ENCODE results near the gene KCNH5.
"Not testable (repeated sequence)": the region's sequence is repeated elsewhere in the genome, so short reads cannot be mapped to it uniquely, and the experiment has no call there.

KCNH5 gene

GRCh38 chr14:62776300-62776699 is 269.0 kb downstream of the KCNH5 start:
- H3K27ac ChIP-seq, result no peak overlapping the region
- TF ChIP-seq, protein P1, sequence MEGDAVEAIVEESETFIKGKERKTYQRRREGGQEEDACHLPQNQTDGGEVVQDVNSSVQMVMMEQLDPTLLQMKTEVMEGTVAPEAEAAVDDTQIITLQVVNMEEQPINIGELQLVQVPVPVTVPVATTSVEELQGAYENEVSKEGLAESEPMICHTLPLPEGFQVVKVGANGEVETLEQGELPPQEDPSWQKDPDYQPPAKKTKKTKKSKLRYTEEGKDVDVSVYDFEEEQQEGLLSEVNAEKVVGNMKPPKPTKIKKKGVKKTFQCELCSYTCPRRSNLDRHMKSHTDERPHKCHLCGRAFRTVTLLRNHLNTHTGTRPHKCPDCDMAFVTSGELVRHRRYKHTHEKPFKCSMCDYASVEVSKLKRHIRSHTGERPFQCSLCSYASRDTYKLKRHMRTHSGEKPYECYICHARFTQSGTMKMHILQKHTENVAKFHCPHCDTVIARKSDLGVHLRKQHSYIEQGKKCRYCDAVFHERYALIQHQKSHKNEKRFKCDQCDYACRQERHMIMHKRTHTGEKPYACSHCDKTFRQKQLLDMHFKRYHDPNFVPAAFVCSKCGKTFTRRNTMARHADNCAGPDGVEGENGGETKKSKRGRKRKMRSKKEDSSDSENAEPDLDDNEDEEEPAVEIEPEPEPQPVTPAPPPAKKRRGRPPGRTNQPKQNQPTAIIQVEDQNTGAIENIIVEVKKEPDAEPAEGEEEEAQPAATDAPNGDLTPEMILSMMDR (conservative IDR thresholded peaks at IDR 0.05), result no peak
- no peak for TF ChIP-seq ZFX (IDR thresholded peaks at IDR 0.05)

DNA sequence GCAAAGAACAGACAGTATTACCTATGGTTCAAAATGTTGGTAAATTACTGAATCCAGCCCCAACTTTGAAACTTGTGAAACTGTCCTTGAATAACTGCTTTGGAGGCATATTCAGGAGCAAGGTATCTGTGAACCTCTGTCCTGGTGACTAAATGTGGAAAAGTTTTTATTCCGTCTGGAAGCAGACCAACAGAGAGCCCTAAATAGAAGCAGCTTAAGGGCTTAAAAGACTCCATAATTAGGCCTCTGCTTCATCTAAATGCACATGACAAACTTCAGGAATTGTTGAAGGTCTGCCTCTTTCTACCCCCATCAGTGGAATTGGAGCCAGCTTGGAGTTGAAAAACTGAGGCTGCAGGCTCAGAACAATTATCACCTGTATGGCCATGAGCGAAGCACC is 276.5 kb downstream of the KCNH5 start:
- no peak for TF ChIP-seq ZFX (IDR thresholded peaks at IDR 0.05)
- TF ChIP-seq, protein P1 (conservative IDR thresholded peaks at IDR 0.05), result no peak
- H3K27ac ChIP-seq, result no peak overlapping the region

DNA sequence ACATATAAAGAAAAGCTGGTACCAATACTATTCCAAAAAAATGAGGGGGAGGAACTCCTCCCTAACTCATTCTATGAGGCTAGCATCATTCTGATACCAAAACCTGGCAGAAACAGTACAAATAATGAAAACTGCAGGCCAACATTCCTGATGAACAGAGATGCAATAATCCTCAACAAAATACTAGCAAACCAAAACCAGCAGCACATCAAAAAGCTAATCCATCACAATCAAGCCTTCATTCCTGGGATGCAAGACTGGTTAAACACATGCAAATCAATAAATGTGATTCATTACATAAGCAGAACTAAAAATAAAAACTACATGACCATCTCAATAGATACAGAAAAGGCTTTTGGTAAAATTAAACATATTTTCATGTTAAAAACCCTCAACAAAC is 281.3 kb downstream of the KCNH5 start:
- TF ChIP-seq ZFX (IDR thresholded peaks at IDR 0.05), result no peak
- TF ChIP-seq, protein P1 (conservative IDR thresholded peaks at IDR 0.05), result no peak
- no peak overlapping the region for H3K27ac ChIP-seq

- no peak for TF ChIP-seq ZFX (IDR thresholded peaks at IDR 0.05)
- TF ChIP-seq, protein P1 (conservative IDR thresholded peaks at IDR 0.05), result 0 out of 2 replicates have a peak, but pooled peaks have one; percentile 10
- H3K27ac ChIP-seq, result no peak overlapping the region
These were observed 285.5 kb downstream of the KCNH5 start for GRCh38 chr14:62759796-62760195.

DNA sequence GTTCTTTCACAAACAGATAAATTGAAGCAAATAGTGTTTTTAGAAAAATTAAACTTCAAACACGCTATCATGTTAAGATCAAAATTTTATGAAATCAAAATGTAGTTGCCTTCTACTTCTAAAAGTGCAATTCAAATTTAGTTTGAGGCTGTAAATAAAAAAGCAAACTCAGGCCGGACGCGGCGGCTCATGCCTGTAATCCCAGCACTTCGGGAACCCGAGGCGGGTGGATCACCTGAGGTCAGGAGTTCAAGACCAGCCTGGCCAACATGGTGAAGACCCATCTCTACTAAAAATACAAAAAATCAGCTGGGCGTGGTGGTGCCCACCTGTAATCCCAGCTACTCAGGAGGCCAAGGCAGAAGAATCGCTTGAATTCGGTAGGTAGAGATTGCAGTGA is 298.4 kb downstream of the KCNH5 start:
- not testable (repeated sequence) for H3K27ac ChIP-seq

- no peak overlapping the region for H3K27ac ChIP-seq
- no peak for TF ChIP-seq ZFX (IDR thresholded peaks at IDR 0.05)
- TF ChIP-seq, protein P1 (conservative IDR thresholded peaks at IDR 0.05), result no peak
These were observed 299.8 kb downstream of the KCNH5 start for GRCh38 chr14:62745496-62745895.

- no peak overlapping the region for H3K27ac ChIP-seq
- no peak for TF ChIP-seq ZFX (IDR thresholded peaks at IDR 0.05)
- TF ChIP-seq, protein P1 (conservative IDR thresholded peaks at IDR 0.05), result no peak
These were observed 301.7 kb downstream of the KCNH5 start for GRCh38 chr14:62743560-62743959.

DNA sequence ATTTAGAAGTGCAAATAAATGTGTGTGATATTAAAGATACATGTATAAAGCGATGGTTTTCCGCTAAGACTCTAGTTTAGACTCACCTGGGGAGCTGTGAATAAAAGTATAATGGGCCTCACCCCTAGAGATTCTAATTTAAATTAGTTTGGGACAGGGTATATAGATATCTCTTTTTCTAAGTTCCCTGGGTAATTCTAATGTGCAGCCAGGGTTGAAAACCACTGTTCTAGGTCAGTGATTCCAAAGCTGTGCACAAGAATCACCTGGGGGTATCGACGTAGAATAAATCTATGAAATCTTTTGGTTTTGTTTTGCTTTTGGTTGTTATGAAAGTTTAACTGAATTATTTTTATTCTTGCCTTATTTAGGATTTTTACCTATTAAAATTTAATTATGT is 302.1 kb downstream of the KCNH5 start:
- TF ChIP-seq, protein P1 (conservative IDR thresholded peaks at IDR 0.05), result no peak
- TF ChIP-seq ZFX (IDR thresholded peaks at IDR 0.05), result no peak
- H3K27ac ChIP-seq, result no peak overlapping the region

All from C4-2B (cell line).